Coronary artery (tissue), 2 donors: ENCODE measurements around the gene TST.

Experiments used
- DNase-seq: peaks from one replicate; pipeline ENCODE4 v3.0.0-alpha.2; 2017; ENCODE audit warnings: low spot score
- H3K27ac ChIP-seq, 2 donors: fragments of 200-600 bp; sonication (generic); one replicate each; pipeline ENCODE4 v1.5.1; 2016 to 2019
- H3K4me3 ChIP-seq: fragments of 200-600 bp; sonication (generic); 2 replicates; pipeline ENCODE4 v1.5.1; 2016; ENCODE audit warnings: mild to moderate bottlenecking, moderate library complexity
- CTCF ChIP-seq: fragments of 200-600 bp; sonication (generic); IDR thresholded peaks from one replicate; pipeline ENCODE4 v1.5.1; 2019; ENCODE audit warnings: antibody characterized with exemption

The TST gene

GRCh38 chr22:37007651-37008050 is 11.6 kb downstream of the TST start:
- no peak overlapping the region for H3K27ac ChIP-seq
- H3K4me3 ChIP-seq = no peak overlapping the region
- TF ChIP-seq CTCF = no peak
- no peak for DNase-seq

GRCh38 chr22:37002633-37003032 is 16.6 kb downstream of the TST start:
- Histone ChIP-seq H3K4me3 (no peak overlapping the region), H3K27ac (no peak overlapping the region)
- no peak for DNase-seq
- TF ChIP-seq CTCF = no peak

- no peak for DNase-seq
- Histone ChIP-seq H3K4me3 (no peak overlapping the region), H3K27ac (no peak overlapping the region)
- no peak for TF ChIP-seq CTCF
Measured at GRCh38 chr22:37001826-37002225, 17.4 kb downstream of the TST start.

GRCh38 chr22:37000676-37001534 is 18.3 kb downstream of the TST start:
- Histone ChIP-seq H3K4me3 (no peak overlapping the region), H3K27ac (no peak overlapping the region)
- TF ChIP-seq CTCF = no peak
- no peak for DNase-seq

- DNase-seq = no peak
- TF ChIP-seq CTCF = no peak
- no peak overlapping the region for H3K27ac ChIP-seq
- no peak overlapping the region for H3K4me3 ChIP-seq
Measured at GRCh38 chr22:36999463-36999862, 19.8 kb downstream of the TST start.

GRCh38 chr22:36998620-36999351 is 20.5 kb downstream of the TST start:
- TF ChIP-seq CTCF = no peak
- Histone ChIP-seq H3K27ac (no peak overlapping the region), H3K4me3 (no peak overlapping the region)
- DNase-seq = no peak

- Histone ChIP-seq H3K4me3 (no peak overlapping the region), H3K27ac (no peak overlapping the region)
- DNase-seq = no peak
- no peak for TF ChIP-seq CTCF
Measured at GRCh38 chr22:36997746-36998145, 21.5 kb downstream of the TST start.
